ENCODE data around the gene JKAMP.

Gene JKAMP

GRCh38 chr14:59510966-59511365 is 26.6 kb downstream of the JKAMP start:
- DNase-seq (ENCODE audit: extremely low read depth, low read depth) = no peak
- H3K4me3 ChIP-seq (replicated peaks; ENCODE audit: low read depth, low read length) = no peak overlapping the region
- TF ChIP-seq, protein P1, sequence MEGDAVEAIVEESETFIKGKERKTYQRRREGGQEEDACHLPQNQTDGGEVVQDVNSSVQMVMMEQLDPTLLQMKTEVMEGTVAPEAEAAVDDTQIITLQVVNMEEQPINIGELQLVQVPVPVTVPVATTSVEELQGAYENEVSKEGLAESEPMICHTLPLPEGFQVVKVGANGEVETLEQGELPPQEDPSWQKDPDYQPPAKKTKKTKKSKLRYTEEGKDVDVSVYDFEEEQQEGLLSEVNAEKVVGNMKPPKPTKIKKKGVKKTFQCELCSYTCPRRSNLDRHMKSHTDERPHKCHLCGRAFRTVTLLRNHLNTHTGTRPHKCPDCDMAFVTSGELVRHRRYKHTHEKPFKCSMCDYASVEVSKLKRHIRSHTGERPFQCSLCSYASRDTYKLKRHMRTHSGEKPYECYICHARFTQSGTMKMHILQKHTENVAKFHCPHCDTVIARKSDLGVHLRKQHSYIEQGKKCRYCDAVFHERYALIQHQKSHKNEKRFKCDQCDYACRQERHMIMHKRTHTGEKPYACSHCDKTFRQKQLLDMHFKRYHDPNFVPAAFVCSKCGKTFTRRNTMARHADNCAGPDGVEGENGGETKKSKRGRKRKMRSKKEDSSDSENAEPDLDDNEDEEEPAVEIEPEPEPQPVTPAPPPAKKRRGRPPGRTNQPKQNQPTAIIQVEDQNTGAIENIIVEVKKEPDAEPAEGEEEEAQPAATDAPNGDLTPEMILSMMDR (IDR thresholded peaks at IDR 0.05; ENCODE audit: low read depth, low read length, missing control alignments) = no peak

- no peak for DNase-seq (ENCODE audit: extremely low read depth, low read depth)
- TF ChIP-seq, protein P1 (IDR thresholded peaks at IDR 0.05; ENCODE audit: low read depth, low read length, missing control alignments) = peak; percentile 63
- no peak overlapping the region for H3K4me3 ChIP-seq (replicated peaks; ENCODE audit: low read depth, low read length)
Measured at GRCh38 chr14:59511916-59512575, 27.7 kb downstream of the JKAMP start.

- no peak for DNase-seq (ENCODE audit: extremely low read depth, low read depth)
- no peak overlapping the region for H3K4me3 ChIP-seq (replicated peaks; ENCODE audit: low read depth, low read length)
- TF ChIP-seq, protein P1 (IDR thresholded peaks at IDR 0.05; ENCODE audit: low read depth, low read length, missing control alignments) = no peak
Measured at GRCh38 chr14:59520224-59520623, 35.9 kb downstream of the JKAMP start.

GRCh38 chr14:59529189-59529588 is 44.9 kb downstream of the JKAMP start:
- H3K4me3 ChIP-seq (replicated peaks; ENCODE audit: low read depth, low read length) = no peak overlapping the region
- TF ChIP-seq, protein P1 (IDR thresholded peaks at IDR 0.05; ENCODE audit: low read depth, low read length, missing control alignments) = no peak
- no peak for DNase-seq (ENCODE audit: extremely low read depth, low read depth)

GRCh38 chr14:59530349-59530748 is 46.0 kb downstream of the JKAMP start:
- no peak overlapping the region for H3K4me3 ChIP-seq (replicated peaks; ENCODE audit: low read depth, low read length)
- TF ChIP-seq, protein P1 (IDR thresholded peaks at IDR 0.05; ENCODE audit: low read depth, low read length, missing control alignments) = no peak
- DNase-seq (ENCODE audit: extremely low read depth, low read depth) = no peak

DNA sequence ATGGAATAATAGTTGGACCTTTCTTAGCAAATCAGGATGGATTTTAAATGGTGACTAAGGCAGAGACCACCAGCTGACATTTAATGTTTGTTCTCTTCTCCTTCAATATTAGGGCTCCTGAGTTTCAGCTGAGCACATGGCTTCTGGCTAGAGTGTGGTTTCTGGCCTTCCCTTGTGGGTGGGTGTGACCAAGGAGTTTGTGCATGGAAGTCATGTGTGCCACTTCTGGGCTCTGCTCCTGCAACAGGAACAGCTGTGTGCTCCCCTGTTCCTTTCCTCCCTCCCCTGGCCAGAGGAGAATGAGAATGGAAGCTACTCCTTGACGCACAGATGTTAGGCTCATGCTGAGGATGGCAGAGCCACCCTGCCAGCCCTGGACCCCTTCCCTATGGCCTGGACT is 48.1 kb downstream of the JKAMP start:
- H3K4me3 ChIP-seq (replicated peaks; ENCODE audit: low read depth, low read length) = no peak overlapping the region
- TF ChIP-seq, protein P1 (IDR thresholded peaks at IDR 0.05; ENCODE audit: low read depth, low read length, missing control alignments) = no peak
- no peak for DNase-seq (ENCODE audit: extremely low read depth, low read depth)

Data from HFF-Myc (cell line).